ENCODE data around the gene ERC1.

Gene ERC1

GRCh38 chr12:944211-944610 is 46.8 kb upstream of the ERC1 start:
- ChIA-PET POLR2A (no interaction called here), CTCF (no interaction called here)
- Histone ChIP-seq H3K36me3 (ENCODE audit: control insufficient read depth in 2 of 2, insufficient read depth in 1 of 2, low read length in 2 of 2) (peaks cover 27 to 36% of the 10 kb centered on the region in 2 experiments; a peak in 2 of 3 replicates), H3K4me3 (ENCODE audit: low read depth, low read length) (no peak overlapping the region), H3K4me1 (ENCODE audit: control insufficient read depth, insufficient read depth, low read length) (no peaks in the 10 kb centered on the region), H3K27ac (ENCODE audit: extremely low read depth, low read depth, low read length) (no peak overlapping the region), H3K9me3 (ENCODE audit: control insufficient read depth, insufficient read depth, low read depth, low read length) (no peaks in the 10 kb centered on the region)
- no peak for TF ChIP-seq ZBTB49 (tag by site-specific recombination; IDR thresholded peaks at IDR 0.05; ENCODE audit: low read depth)
- TF ChIP-seq ZNF155 (tag by site-specific recombination; IDR thresholded peaks at IDR 0.05) = no peak

GRCh38 chr12:946212-946611 is 44.8 kb upstream of the ERC1 start:
- H3K27ac ChIP-seq (ENCODE audit: extremely low read depth, low read depth, low read length) = no peak overlapping the region
- POLR2A ChIA-PET = no interaction called here
- no peaks in the 10 kb centered on the region for H3K9me3 ChIP-seq (ENCODE audit: control insufficient read depth, insufficient read depth, low read depth, low read length)
- H3K4me3 ChIP-seq (ENCODE audit: low read depth, low read length) = no peak overlapping the region
- TF ChIP-seq ZBTB10 (tag by site-specific recombination; IDR thresholded peaks at IDR 0.05) (no peak), OSR2 (tag by site-specific recombination; IDR thresholded peaks at IDR 0.05) (0 out of 2 replicates have a peak, but pooled peaks have one; percentile 16), ZNF121 (tag by site-specific recombination; IDR thresholded peaks at IDR 0.05) (no peak), IKZF3 (tag by site-specific recombination; IDR thresholded peaks at IDR 0.05) (no peak), PRDM6 (tag by site-specific recombination; IDR thresholded peaks at IDR 0.05) (peak; percentile 49; the same call in 1 of the 2 replicates)
- H3K36me3 ChIP-seq (ENCODE audit: control insufficient read depth in 2 of 2, insufficient read depth in 1 of 2, low read length in 2 of 2) = peaks cover 21 to 26% of the 10 kb centered on the region in 2 experiments; a peak in 2 of 3 replicates
- CTCF ChIA-PET = interaction anchor here (0.6 kb wide), 1 partner anchor 147 kb away, joined by 3 read pairs; no protein-coding TSS in a partner anchor
- H3K4me1 ChIP-seq (ENCODE audit: control insufficient read depth, insufficient read depth, low read length) = no peaks in the 10 kb centered on the region

GRCh38 chr12:946631-947030 is 44.4 kb upstream of the ERC1 start:
- Histone ChIP-seq H3K4me1 (ENCODE audit: control insufficient read depth, insufficient read depth, low read length) (no peaks in the 10 kb centered on the region), H3K4me3 (ENCODE audit: low read depth, low read length) (no peak overlapping the region), H3K27ac (ENCODE audit: extremely low read depth, low read depth, low read length) (no peak overlapping the region), H3K9me3 (ENCODE audit: control insufficient read depth, insufficient read depth, low read depth, low read length) (no peaks in the 10 kb centered on the region), H3K36me3 (ENCODE audit: control insufficient read depth in 2 of 2, insufficient read depth in 1 of 2, low read length in 2 of 2) (peaks cover 21 to 25% of the 10 kb centered on the region in 2 experiments; a peak in 2 of 3 replicates)
- POLR2A ChIA-PET = no interaction called here
- CTCF ChIA-PET = interaction anchor here (0.6 kb wide), 2 partner anchors 48 to 146 kb away, joined by 3 to 4 read pairs; no protein-coding TSS in a partner anchor
- TF ChIP-seq ZSCAN30 (tag by site-specific recombination; IDR thresholded peaks at IDR 0.05) (no peak), ZNF423 (tag by site-specific recombination; IDR thresholded peaks at IDR 0.05) (no peak), ZNF37A (tag by site-specific recombination; IDR thresholded peaks at IDR 0.05) (no peak), ZNF544 (tag by site-specific recombination; IDR thresholded peaks at IDR 0.05) (no peak), ZIC2 (tag by site-specific recombination; IDR thresholded peaks at IDR 0.05) (no peak), AEBP2 (tag by site-specific recombination; IDR thresholded peaks at IDR 0.05; ENCODE audit: borderline replicate concordance) (no peak), ZSCAN16 (tag by site-specific recombination; IDR thresholded peaks at IDR 0.05) (no peak), ZNF362 (tag by site-specific recombination; IDR thresholded peaks at IDR 0.05) (no peak), ZNF433 (tag by site-specific recombination; IDR thresholded peaks at IDR 0.05; ENCODE audit: low read depth) (no peak), REPIN1 (tag by site-specific recombination; IDR thresholded peaks at IDR 0.05; ENCODE audit: low read depth) (no peak), PRDM1 (tag by site-specific recombination; IDR thresholded peaks at IDR 0.05) (no peak), EGR2 (tag by site-specific recombination; IDR thresholded peaks at IDR 0.05; ENCODE audit: low read depth) (no peak), ZNF510 (tag by site-specific recombination; IDR thresholded peaks at IDR 0.05; ENCODE audit: insufficient replicate concordance) (no peak), INSM2 (tag by site-specific recombination; IDR thresholded peaks at IDR 0.05) (no peak)
